CD4-positive, CD25-positive, alpha-beta regulatory T cell (primary cell): ENCODE results near the gene MRTO4. TPM values are rescaled to one million over a fixed set of nuclear protein-coding genes. Genes with fewer than 3 reads are reported as not detected.
A peak's percentile ranks its signal among the peaks of the same experiment; 100 is the strongest.
"Not testable (repeated sequence)": the region's sequence is repeated elsewhere in the genome, so short reads cannot be mapped to it uniquely, and the experiment has no call there.

ENCODE experiments used
- ATAC-seq, 2 donors: fragments of 150-1000 bp; cut with Tn5 transposase; one replicate each; pipeline ENCODE4 v1.10.0; 2021; ENCODE audit warnings: low read depth in 2 of 2, moderate number of reproducible peaks in 2 of 2, moderate library complexity in 1 of 2
- DNase-seq, 3 donors: peaks; one replicate each; pipeline versions ENCODE4 v3.0.0 to v3.0.0-alpha.2; 2012 to 2022; ENCODE audit warnings: mixed read lengths in 1 of 3
- H3K27ac ChIP-seq: one replicate; pipeline ENCODE4 v1.7.0; 2013; ENCODE audit warnings: mild to moderate bottlenecking, low read length; ENCODE audit not compliant: insufficient read depth, poor library complexity, severe bottlenecking
- H3K27me3 ChIP-seq: one replicate; pipeline ENCODE4 v1.7.0; 2013; ENCODE audit warnings: low read length; ENCODE audit not compliant: control insufficient read depth, insufficient read depth
- H3K36me3 ChIP-seq: one replicate; pipeline ENCODE4 v1.7.0; 2013; ENCODE audit warnings: mild to moderate bottlenecking, low read length, moderate library complexity; ENCODE audit not compliant: control insufficient read depth, insufficient read depth
- H3K4me1 ChIP-seq: 2 replicates; pipeline ENCODE4 v1.7.0; 2013; ENCODE audit warnings: mild to moderate bottlenecking, low read length; ENCODE audit not compliant: insufficient read depth, control insufficient read depth, poor library complexity, severe bottlenecking
- H3K4me3 ChIP-seq: one replicate; pipeline ENCODE4 v1.7.0; 2013; ENCODE audit warnings: low read depth, mild to moderate bottlenecking, low read length, moderate library complexity
- H3K9me3 ChIP-seq, 2 experiments: 1 replicate in 1 of 2; 2 replicates in 1 of 2; pipeline ENCODE4 v1.7.0; 2013; ENCODE audit warnings: low read length in 2 of 2, mild to moderate bottlenecking in 1 of 2, moderate library complexity in 1 of 2; ENCODE audit not compliant: control insufficient read depth in 2 of 2
- H3K27ac Mint-ChIP-seq, 3 donors: one replicate each; pipeline ENCODE4 v1.8.0; 2020 to 2022; ENCODE audit warnings: mild to moderate bottlenecking in 3 of 3, mixed read lengths in 3 of 3, moderate library complexity in 2 of 3
- H3K27me3 Mint-ChIP-seq: one replicate; pipeline ENCODE4 v1.8.0; 2022; ENCODE audit warnings: mild to moderate bottlenecking, mixed read lengths
- H3K36me3 Mint-ChIP-seq: one replicate; pipeline ENCODE4 v1.8.0; 2020; ENCODE audit warnings: mixed read lengths
- H3K4me1 Mint-ChIP-seq, 4 donors: one replicate each; pipeline ENCODE4 v1.8.0; 2020 to 2022; ENCODE audit warnings: mixed read lengths in 4 of 4, mild to moderate bottlenecking in 1 of 4
- H3K4me3 Mint-ChIP-seq, 4 donors: one replicate each; pipeline ENCODE4 v1.8.0; 2020 to 2022; ENCODE audit warnings: mild to moderate bottlenecking in 4 of 4, mixed read lengths in 4 of 4, moderate library complexity in 3 of 4
- H3K9me3 Mint-ChIP-seq, 7 donors: one replicate each; pipeline ENCODE4 v1.8.0; 2020 to 2022; ENCODE audit warnings: mixed read lengths in 7 of 7, mild to moderate bottlenecking in 3 of 7, moderate library complexity in 2 of 7
- polyA plus RNA-seq, 4 donors: library from polyadenylated mRNA; unstranded; fragments of 300-500 nt; fragmentation: Illumina TruSeq; gene quantifications; one replicate each; pipeline ENCODE4 v1.2.3, GENCODE V29; 2021
- total RNA-seq: library from RNA; stranded (reverse); gene quantifications from one replicate; pipeline ENCODE4 v1.2.3, GENCODE V29; 2022

The MRTO4 gene
- total and polyA plus RNA-seq, 5 donors from 2014 or later, result 9.9 to 22.4 (median 20.1) TPM

GRCh38 chr1:19268445-19268844 lies 16.8 kb downstream of the MRTO4 start:
- H3K4me3 Mint-ChIP-seq, result no peak overlapping the region
- peaks cover 0 to 4% (median 0%) of the 10 kb centered on the region in 4 donors for H3K4me1 Mint-ChIP-seq
- H3K27ac Mint-ChIP-seq, result no peak overlapping the region
- no peak for ATAC-seq
- Histone ChIP-seq H3K4me3 (no peak overlapping the region), H3K4me1 (no peaks in the 10 kb centered on the region), H3K9me3 (no peaks in the 10 kb centered on the region), H3K36me3 (no peaks in the 10 kb centered on the region), H3K27me3 (peaks cover 2% of the 10 kb centered on the region), H3K27ac (no peak overlapping the region)
- DNase-seq, result no peak
- peaks cover 0 to 5% (median 0%) of the 10 kb centered on the region in 7 donors for H3K9me3 Mint-ChIP-seq
- peaks cover 3% of the 10 kb centered on the region for H3K36me3 Mint-ChIP-seq
- peaks cover 20% of the 10 kb centered on the region for H3K27me3 Mint-ChIP-seq

GRCh38 chr1:19269427-19270342 lies 18.1 kb downstream of the MRTO4 start:
- not testable (repeated sequence) for H3K27ac Mint-ChIP-seq, H3K9me3 Mint-ChIP-seq, H3K4me1 Mint-ChIP-seq, H3K4me1 ChIP-seq, H3K36me3 Mint-ChIP-seq, H3K9me3 ChIP-seq, H3K4me3 Mint-ChIP-seq, H3K27ac ChIP-seq, DNase-seq, H3K36me3 ChIP-seq, H3K4me3 ChIP-seq, ATAC-seq, H3K27me3 ChIP-seq
- peaks cover 21% of the 10 kb centered on the region for H3K27me3 Mint-ChIP-seq

- H3K27ac Mint-ChIP-seq, H3K4me3 ChIP-seq, H3K27me3 ChIP-seq, ATAC-seq, H3K4me3 Mint-ChIP-seq, H3K27ac ChIP-seq, H3K4me1 Mint-ChIP-seq, DNase-seq, H3K9me3 ChIP-seq, H3K4me1 ChIP-seq, H3K36me3 ChIP-seq, H3K36me3 Mint-ChIP-seq: not testable (repeated sequence)
- H3K9me3 Mint-ChIP-seq, result peaks cover 0 to 11% (median under 1%) of the 10 kb centered on the region in 7 donors
- peaks cover 21% of the 10 kb centered on the region for H3K27me3 Mint-ChIP-seq
Observed at GRCh38 chr1:19270343-19270730, 18.7 kb downstream of the MRTO4 start.

- H3K27me3 Mint-ChIP-seq, result peaks cover 25% of the 10 kb centered on the region
- DNase-seq, result no peak
- peaks cover 2% of the 10 kb centered on the region for H3K27me3 ChIP-seq
- H3K4me1 ChIP-seq, result no peaks in the 10 kb centered on the region
- H3K27ac Mint-ChIP-seq, result no peak overlapping the region
- H3K9me3 ChIP-seq, result no peaks in the 10 kb centered on the region
- no peak for ATAC-seq
- peaks cover 0 to 6% (median 0%) of the 10 kb centered on the region in 4 donors for H3K4me1 Mint-ChIP-seq
- no peak overlapping the region for H3K4me3 ChIP-seq
- no peak overlapping the region for H3K4me3 Mint-ChIP-seq
- H3K9me3 Mint-ChIP-seq, result peaks cover 0 to 12% (median 2%) of the 10 kb centered on the region in 7 donors
- peaks cover 6% of the 10 kb centered on the region for H3K36me3 Mint-ChIP-seq
- no peak overlapping the region for H3K27ac ChIP-seq
- no peaks in the 10 kb centered on the region for H3K36me3 ChIP-seq
Observed at GRCh38 chr1:19272064-19272463, 20.5 kb downstream of the MRTO4 start.

GRCh38 chr1:19273106-19273843 lies 21.7 kb downstream of the MRTO4 start:
- Histone ChIP-seq H3K9me3 (no peaks in the 10 kb centered on the region), H3K27ac (no peak overlapping the region), H3K36me3 (no peaks in the 10 kb centered on the region), H3K4me1 (no peaks in the 10 kb centered on the region), H3K4me3 (no peak overlapping the region), H3K27me3 (peaks cover 2% of the 10 kb centered on the region)
- ATAC-seq, result no peak
- H3K4me3 Mint-ChIP-seq, result peak overlapping the region in 1 of 4 donors; percentile 13
- H3K27ac Mint-ChIP-seq, result no peak overlapping the region
- peaks cover 6% of the 10 kb centered on the region for H3K36me3 Mint-ChIP-seq
- H3K27me3 Mint-ChIP-seq, result peaks cover 25% of the 10 kb centered on the region
- H3K4me1 Mint-ChIP-seq, result peaks cover 0 to 6% (median 0%) of the 10 kb centered on the region in 4 donors
- no peak for DNase-seq
- H3K9me3 Mint-ChIP-seq, result peaks cover 0 to 12% (median 2%) of the 10 kb centered on the region in 7 donors

- ATAC-seq, H3K4me1 Mint-ChIP-seq, H3K27ac Mint-ChIP-seq, H3K36me3 ChIP-seq, H3K4me1 ChIP-seq, H3K4me3 Mint-ChIP-seq, H3K27ac ChIP-seq, H3K36me3 Mint-ChIP-seq, H3K4me3 ChIP-seq, DNase-seq, H3K27me3 ChIP-seq, H3K9me3 ChIP-seq: not testable (repeated sequence)
- Mint-ChIP-seq H3K27me3 (peaks cover 25% of the 10 kb centered on the region), H3K9me3 (peaks cover 0 to 13% (median 2%) of the 10 kb centered on the region in 7 donors)
Observed at GRCh38 chr1:19273844-19274531, 22.4 kb downstream of the MRTO4 start.

GRCh38 chr1:19274636-19275035 lies 23.0 kb downstream of the MRTO4 start:
- DNase-seq, result no peak
- Mint-ChIP-seq H3K4me1 (peaks cover 0 to 6% (median 0%) of the 10 kb centered on the region in 4 donors), H3K9me3 (peaks cover 0 to 14% (median 4%) of the 10 kb centered on the region in 7 donors), H3K27ac (no peak overlapping the region), H3K36me3 (peaks cover 6% of the 10 kb centered on the region), H3K27me3 (peaks cover 25% of the 10 kb centered on the region), H3K4me3 (no peak overlapping the region)
- Histone ChIP-seq H3K36me3 (no peaks in the 10 kb centered on the region), H3K4me1 (no peaks in the 10 kb centered on the region), H3K9me3 (no peaks in the 10 kb centered on the region), H3K4me3 (no peak overlapping the region), H3K27ac (no peak overlapping the region), H3K27me3 (peaks cover 2% of the 10 kb centered on the region)
- ATAC-seq, result no peak
